CD8-positive, alpha-beta memory T cell (primary cell): ENCODE data around the gene AMPD3. TPM values are rescaled to one million over a fixed set of nuclear protein-coding genes. Genes with fewer than 3 reads are reported as not detected.

Experiments used
- CTCF ChIA-PET: fragments of 350-600 bp; sonication (Branson Sonifier 250); formaldehyde crosslinking; loops from one replicate; lab custom pipeline; 2021; ENCODE audit warnings: antibody characterized with exemption; lab: Charles Lee
- POLR2A ChIA-PET: fragments of 350-600 bp; sonication (Branson Sonifier 250); formaldehyde crosslinking; loops from one replicate; lab custom pipeline; 2021; ENCODE audit warnings: antibody characterized with exemption; lab: Charles Lee
- DNase-seq, 5 donors: peaks; one replicate each; pipeline versions ENCODE4 v3.0.0 to v3.0.0-alpha.2; 2020 to 2022; ENCODE audit warnings: mixed read lengths in 1 of 5
- H3K27ac ChIP-seq: one replicate; pipeline ENCODE4 v1.7.0; 2013; ENCODE audit warnings: low read depth, mild to moderate bottlenecking, low read length, moderate library complexity
- H3K27me3 ChIP-seq: 2 replicates; pipeline ENCODE4 v1.7.0; 2013; ENCODE audit warnings: low read length, mild to moderate bottlenecking; ENCODE audit not compliant: insufficient read depth, poor library complexity, severe bottlenecking
- H3K36me3 ChIP-seq: 2 replicates; pipeline ENCODE4 v1.7.0; 2013; ENCODE audit warnings: mild to moderate bottlenecking, low read length, moderate library complexity; ENCODE audit not compliant: insufficient read depth
- H3K4me1 ChIP-seq: 2 replicates; pipeline ENCODE4 v1.7.0; 2013; ENCODE audit warnings: mild to moderate bottlenecking, low read length, moderate library complexity; ENCODE audit not compliant: insufficient read depth
- H3K4me3 ChIP-seq: 2 replicates; pipeline ENCODE4 v1.7.0; 2013; ENCODE audit warnings: mild to moderate bottlenecking, low read length
- H3K9me3 ChIP-seq: 2 replicates; pipeline ENCODE4 v1.7.0; 2013; ENCODE audit warnings: mild to moderate bottlenecking, low read length
- H3K27ac Mint-ChIP-seq, 8 donors: one replicate each; pipeline ENCODE4 v1.8.0; 2020 to 2021; ENCODE audit warnings: mixed read lengths in 8 of 8, mild to moderate bottlenecking in 6 of 8, inconsistent platforms in 3 of 8, moderate library complexity in 3 of 8
- H3K27me3 Mint-ChIP-seq, 2 donors: one replicate each; pipeline ENCODE4 v1.8.0; 2020 to 2021; ENCODE audit warnings: mixed read lengths in 2 of 2, mild to moderate bottlenecking in 1 of 2, moderate library complexity in 1 of 2
- H3K36me3 Mint-ChIP-seq, 3 donors: one replicate each; pipeline ENCODE4 v1.8.0; 2020 to 2021; ENCODE audit warnings: mixed read lengths in 3 of 3, inconsistent platforms in 1 of 3, mild to moderate bottlenecking in 1 of 3
- H3K4me1 Mint-ChIP-seq, 3 donors: one replicate each; pipeline ENCODE4 v1.8.0; 2020 to 2021; ENCODE audit warnings: mixed read lengths in 3 of 3, inconsistent platforms in 1 of 3, mild to moderate bottlenecking in 1 of 3
- H3K4me3 Mint-ChIP-seq, 7 donors: one replicate each; pipeline ENCODE4 v1.8.0; 2020 to 2021; ENCODE audit warnings: mixed read lengths in 7 of 7, mild to moderate bottlenecking in 6 of 7, moderate library complexity in 4 of 7, inconsistent platforms in 2 of 7
- H3K9me3 Mint-ChIP-seq, 5 donors: one replicate each; pipeline ENCODE4 v1.8.0; 2020 to 2022; ENCODE audit warnings: mixed read lengths in 5 of 5, mild to moderate bottlenecking in 3 of 5, moderate library complexity in 2 of 5, inconsistent platforms in 1 of 5
- polyA plus RNA-seq: library from polyadenylated mRNA; unstranded; fragments of 300-500 nt; fragmentation: Illumina TruSeq; gene quantifications from one replicate; pipeline ENCODE4 v1.2.3, GENCODE V29; 2021
- total RNA-seq, 2 experiments: library from RNA; stranded (reverse); gene quantifications; one replicate each; pipeline ENCODE4 v1.2.3, GENCODE V29; 2021

AMPD3 gene
- total and polyA plus RNA-seq, 3 experiments from 2014 or later, result 10.8 to 12.2 (median 12.0) TPM

DNA sequence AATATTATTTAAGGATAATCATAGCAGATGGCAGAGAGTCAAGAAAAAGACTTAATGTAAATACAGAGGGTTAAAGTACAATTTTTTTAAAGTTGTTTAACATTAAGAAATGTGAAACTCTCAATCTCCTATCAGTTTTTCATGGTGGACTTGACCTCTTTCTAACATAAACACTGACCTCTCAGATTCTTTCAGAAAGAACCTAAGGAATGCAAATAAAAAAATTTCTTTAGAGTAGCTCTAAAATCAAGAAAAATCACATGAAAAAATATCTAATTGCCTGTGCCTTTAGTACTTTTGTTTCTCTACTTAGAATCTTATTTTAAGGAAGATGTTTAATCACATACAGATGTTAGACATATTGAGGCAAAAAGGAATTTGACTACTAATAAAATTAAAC lies 73.1 kb downstream of the AMPD3 start:
- CTCF ChIA-PET, result interaction anchor here (2.3 kb wide), 1 partner anchor 13 kb away, joined by 8 read pairs; the partner anchor contains the start of gene RNF141
- POLR2A ChIA-PET, result no interaction called here
- H3K36me3 Mint-ChIP-seq, result peaks cover 11 to 76% (median 27%) of the 10 kb centered on the region in 3 donors
- Histone ChIP-seq H3K4me3 (no peak overlapping the region), H3K4me1 (no peaks in the 10 kb centered on the region), H3K27ac (no peak overlapping the region), H3K27me3 (no peaks in the 10 kb centered on the region), H3K36me3 (peaks cover 22% of the 10 kb centered on the region), H3K9me3 (no peaks in the 10 kb centered on the region)
- no peak overlapping the region for H3K4me3 Mint-ChIP-seq
- no peak overlapping the region for H3K27ac Mint-ChIP-seq
- no peak for DNase-seq
- no peaks in the 10 kb centered on the region for H3K27me3 Mint-ChIP-seq
- H3K4me1 Mint-ChIP-seq, result peaks cover 2 to 8% (median 8%) of the 10 kb centered on the region in 3 donors
- H3K9me3 Mint-ChIP-seq, result no peaks in the 10 kb centered on the region

DNA sequence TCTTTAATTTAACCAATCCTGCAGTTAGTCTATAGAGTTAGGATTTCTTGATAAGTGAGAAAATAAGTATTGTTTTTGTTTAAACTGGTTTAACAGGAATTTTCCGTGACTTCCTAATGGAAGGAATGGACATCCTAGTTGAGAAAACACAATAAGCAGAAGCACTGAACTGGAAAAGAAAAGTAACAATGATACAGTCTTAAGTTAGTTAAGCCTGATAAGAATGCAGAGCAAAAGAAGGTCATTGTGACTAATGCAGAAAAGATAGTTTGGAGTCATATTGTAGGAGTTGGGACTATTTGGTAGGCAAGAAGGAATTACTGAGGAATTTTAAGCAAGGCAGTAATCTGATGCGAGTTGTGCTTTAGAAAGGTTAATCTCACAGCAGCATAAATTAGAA lies 74.2 kb downstream of the AMPD3 start:
- H3K36me3 ChIP-seq, result peaks cover 22% of the 10 kb centered on the region

DNA sequence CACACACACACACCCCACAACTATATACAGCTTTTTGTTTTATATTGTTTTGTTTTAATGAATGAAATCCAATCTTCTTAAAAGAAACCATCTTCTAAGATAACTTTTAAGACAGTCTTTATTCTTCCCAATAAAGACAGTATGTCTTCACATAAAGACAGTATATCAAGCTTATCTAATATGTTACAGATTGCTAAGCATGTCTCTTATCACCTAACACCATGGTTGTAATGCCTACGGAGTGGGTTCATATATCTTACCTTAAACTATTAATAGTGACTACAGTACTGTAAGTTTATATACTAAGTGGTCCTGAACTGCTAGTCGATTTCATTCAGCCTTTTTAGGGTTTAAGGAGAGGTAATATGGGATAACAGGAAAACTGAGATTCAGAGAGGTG lies 77.5 kb downstream of the AMPD3 start:
- Histone ChIP-seq H3K4me3 (no peak overlapping the region), H3K9me3 (no peaks in the 10 kb centered on the region), H3K27ac (no peak overlapping the region), H3K4me1 (no peaks in the 10 kb centered on the region), H3K36me3 (peaks cover 16% of the 10 kb centered on the region), H3K27me3 (no peaks in the 10 kb centered on the region)
- ChIA-PET POLR2A (interaction anchor here (1.5 kb wide), 1 partner anchor 8 kb away, joined by 4 read pairs; the partner anchor contains the start of gene RNF141), CTCF (interaction anchor here (1.1 to 3.9 kb wide), 2 partner anchors 9 to 17 kb away, joined by 3 to 27 read pairs; partner anchors contain the start of gene RNF141)
- no peak for DNase-seq
- H3K4me3 Mint-ChIP-seq, result no peak overlapping the region
- H3K27me3 Mint-ChIP-seq, result no peaks in the 10 kb centered on the region
- no peak overlapping the region for H3K27ac Mint-ChIP-seq
- H3K36me3 Mint-ChIP-seq, result peaks cover 5 to 51% (median 23%) of the 10 kb centered on the region in 3 donors
- peaks cover 4 to 13% (median 6%) of the 10 kb centered on the region in 3 donors for H3K4me1 Mint-ChIP-seq
- H3K9me3 Mint-ChIP-seq, result no peaks in the 10 kb centered on the region

More for the DNA sequence above, 74.2 kb downstream of the AMPD3 start:
- Mint-ChIP-seq H3K36me3 (peaks cover 11 to 75% (median 31%) of the 10 kb centered on the region in 3 donors), H3K27ac (peak overlapping the region in 1 of 8 donors; percentile 40), H3K9me3 (no peaks in the 10 kb centered on the region), H3K27me3 (no peaks in the 10 kb centered on the region), H3K4me3 (no peak overlapping the region), H3K4me1 (peaks cover 2 to 8% (median 8%) of the 10 kb centered on the region in 3 donors)
- CTCF ChIA-PET, result interaction anchor here (2.3 kb wide), 1 partner anchor 11 kb away, joined by 8 read pairs; the partner anchor contains the start of gene RNF141
- POLR2A ChIA-PET, result no interaction called here
- Histone ChIP-seq H3K4me3 (no peak overlapping the region), H3K27ac (no peak overlapping the region), H3K9me3 (no peaks in the 10 kb centered on the region), H3K27me3 (no peaks in the 10 kb centered on the region), H3K4me1 (no peaks in the 10 kb centered on the region)
- no peak for DNase-seq

DNA sequence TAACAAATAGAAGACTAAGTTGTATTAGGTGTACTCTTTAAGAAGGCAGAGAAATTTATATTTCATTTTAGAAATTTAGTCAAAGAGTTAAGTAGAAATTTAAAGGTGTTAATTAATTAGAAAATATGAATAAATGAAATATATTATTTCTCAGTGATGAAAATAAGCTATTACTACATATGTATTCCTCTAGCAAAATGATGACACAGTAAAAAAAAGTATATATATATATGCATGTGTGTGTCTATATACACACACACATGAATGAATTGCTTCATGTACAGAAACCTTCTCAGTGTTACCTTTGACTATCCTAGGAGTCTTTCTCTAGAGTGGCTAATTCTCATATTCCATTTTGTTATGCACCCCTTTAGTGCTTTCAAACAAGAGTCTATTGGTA lies 78.3 kb downstream of the AMPD3 start:
- H3K27ac Mint-ChIP-seq, result no peak overlapping the region
- no peaks in the 10 kb centered on the region for H3K4me1 ChIP-seq
- DNase-seq, result no peak
- no peak overlapping the region for H3K4me3 ChIP-seq
- H3K27ac ChIP-seq, result no peak overlapping the region
- H3K36me3 ChIP-seq, result peaks cover 14% of the 10 kb centered on the region
- ChIA-PET POLR2A (interaction anchor here (1.5 kb wide), 1 partner anchor 8 kb away, joined by 4 read pairs; the partner anchor contains the start of gene RNF141), CTCF (interaction anchor here (3.9 kb wide), 1 partner anchor 8 kb away, joined by 27 read pairs; the partner anchor contains the start of gene RNF141)
- no peaks in the 10 kb centered on the region for H3K9me3 Mint-ChIP-seq
- peaks cover 4 to 12% (median 5%) of the 10 kb centered on the region in 3 donors for H3K4me1 Mint-ChIP-seq
- H3K36me3 Mint-ChIP-seq, result peaks cover 3 to 46% (median 22%) of the 10 kb centered on the region in 3 donors
- no peak overlapping the region for H3K4me3 Mint-ChIP-seq
- H3K27me3 Mint-ChIP-seq, result no peaks in the 10 kb centered on the region
- no peaks in the 10 kb centered on the region for H3K9me3 ChIP-seq
- H3K27me3 ChIP-seq, result no peaks in the 10 kb centered on the region

DNA sequence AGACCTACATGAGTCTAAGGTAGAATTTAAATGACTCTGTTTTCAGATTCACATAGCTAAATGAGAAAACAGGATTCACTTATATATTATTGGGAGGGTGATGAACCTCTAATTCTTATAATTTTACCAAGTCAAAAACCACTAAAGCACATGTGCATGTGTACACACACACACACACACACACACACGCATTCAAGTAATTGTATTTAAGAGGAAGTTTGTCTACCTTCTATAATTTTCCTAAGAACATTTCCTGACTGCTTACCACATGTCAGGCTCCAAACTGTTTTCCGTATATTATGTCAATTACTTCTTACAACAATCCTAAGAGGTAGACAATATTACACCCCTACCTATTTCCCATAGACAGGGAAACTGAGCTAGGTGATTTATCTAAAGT lies 79.3 kb downstream of the AMPD3 start:
- POLR2A ChIA-PET, result no interaction called here

DNA sequence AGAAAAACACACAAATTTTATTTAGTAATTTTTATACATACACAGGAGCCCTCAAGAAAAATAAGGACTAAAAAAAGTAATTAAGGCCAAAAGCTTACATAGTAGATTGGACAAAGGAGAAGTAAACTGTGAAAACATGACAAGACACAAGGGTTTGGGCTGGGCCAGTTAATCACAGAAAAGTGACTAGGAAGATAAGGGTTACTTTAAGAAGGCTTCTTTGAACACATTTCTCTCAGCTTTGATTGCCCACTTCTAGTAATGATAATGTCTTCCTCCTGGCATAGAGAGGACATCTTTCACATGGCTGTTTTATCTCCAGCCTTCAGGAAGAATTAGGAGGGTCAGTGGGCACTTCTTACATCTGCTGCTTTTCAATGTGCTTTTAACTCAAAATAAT lies 82.5 kb downstream of the AMPD3 start:
- Histone ChIP-seq H3K9me3 (no peaks in the 10 kb centered on the region), H3K27me3 (no peaks in the 10 kb centered on the region), H3K4me3 (no peak overlapping the region), H3K27ac (no peak overlapping the region), H3K4me1 (peaks cover 15% of the 10 kb centered on the region), H3K36me3 (no peaks in the 10 kb centered on the region)
- Mint-ChIP-seq H3K4me3 (peak overlapping the region in 1 of 7 donors; percentile 34), H3K27me3 (peaks cover 0 to 2% of the 10 kb centered on the region in 2 donors), H3K36me3 (peaks cover 3 to 16% (median 8%) of the 10 kb centered on the region in 3 donors), H3K9me3 (no peaks in the 10 kb centered on the region), H3K4me1 (peaks cover 20 to 36% (median 25%) of the 10 kb centered on the region in 3 donors), H3K27ac (peak overlapping the region in 1 of 8 donors; percentile 23)
- ChIA-PET CTCF (interaction anchor here (1.2 kb wide), 1 partner anchor 9 kb away, joined by 3 read pairs; no protein-coding TSS in a partner anchor), POLR2A (no interaction called here)
- no peak for DNase-seq

More for the DNA sequence above, 79.3 kb downstream of the AMPD3 start:
- H3K27ac ChIP-seq, result no peak overlapping the region
- no peak overlapping the region for H3K4me3 ChIP-seq
- H3K27me3 Mint-ChIP-seq, result no peaks in the 10 kb centered on the region
- no peaks in the 10 kb centered on the region for H3K9me3 Mint-ChIP-seq
- peaks cover 5 to 17% (median 6%) of the 10 kb centered on the region in 3 donors for H3K4me1 Mint-ChIP-seq
- CTCF ChIA-PET, result no interaction called here
- no peak overlapping the region for H3K27ac Mint-ChIP-seq
- peaks cover 3 to 36% (median 16%) of the 10 kb centered on the region in 3 donors for H3K36me3 Mint-ChIP-seq
- no peaks in the 10 kb centered on the region for H3K9me3 ChIP-seq
- no peaks in the 10 kb centered on the region for H3K27me3 ChIP-seq
- H3K36me3 ChIP-seq, result peaks cover 7% of the 10 kb centered on the region
- DNase-seq, result no peak
- no peak overlapping the region for H3K4me3 Mint-ChIP-seq
- H3K4me1 ChIP-seq, result no peaks in the 10 kb centered on the region

DNA sequence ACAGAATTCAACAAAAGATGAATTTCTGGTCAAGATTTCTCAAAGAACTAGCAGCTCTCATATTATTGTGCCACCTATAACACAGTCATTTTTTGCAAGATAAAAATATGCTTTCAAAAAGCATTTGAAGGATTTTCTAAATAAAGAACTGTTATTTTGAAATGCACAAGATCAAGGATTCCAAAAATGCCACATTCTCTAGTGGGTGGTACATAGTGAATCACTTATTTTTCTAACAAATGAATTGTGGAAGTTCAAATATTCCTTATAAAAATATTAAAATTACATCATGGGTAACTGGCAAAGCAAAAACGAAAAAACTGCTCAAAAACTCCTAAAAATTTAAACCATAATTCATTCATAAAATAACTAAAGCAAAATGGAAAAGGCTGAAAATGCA lies 83.9 kb downstream of the AMPD3 start:
- no peak for DNase-seq
- Histone ChIP-seq H3K4me3 (no peak overlapping the region), H3K36me3 (no peaks in the 10 kb centered on the region), H3K9me3 (no peaks in the 10 kb centered on the region), H3K27ac (no peak overlapping the region), H3K4me1 (peaks cover 15% of the 10 kb centered on the region), H3K27me3 (no peaks in the 10 kb centered on the region)
- H3K9me3 Mint-ChIP-seq, result no peaks in the 10 kb centered on the region
- H3K4me1 Mint-ChIP-seq, result peaks cover 20 to 36% (median 25%) of the 10 kb centered on the region in 3 donors
- H3K4me3 Mint-ChIP-seq, result peak overlapping the region in 1 of 7 donors; percentile 7
- peaks cover 0 to 6% (median 3%) of the 10 kb centered on the region in 3 donors for H3K36me3 Mint-ChIP-seq
- CTCF ChIA-PET, result no interaction called here
- peaks cover 0 to 2% of the 10 kb centered on the region in 2 donors for H3K27me3 Mint-ChIP-seq
- H3K27ac Mint-ChIP-seq, result no peak overlapping the region
- POLR2A ChIA-PET, result no interaction called here

DNA sequence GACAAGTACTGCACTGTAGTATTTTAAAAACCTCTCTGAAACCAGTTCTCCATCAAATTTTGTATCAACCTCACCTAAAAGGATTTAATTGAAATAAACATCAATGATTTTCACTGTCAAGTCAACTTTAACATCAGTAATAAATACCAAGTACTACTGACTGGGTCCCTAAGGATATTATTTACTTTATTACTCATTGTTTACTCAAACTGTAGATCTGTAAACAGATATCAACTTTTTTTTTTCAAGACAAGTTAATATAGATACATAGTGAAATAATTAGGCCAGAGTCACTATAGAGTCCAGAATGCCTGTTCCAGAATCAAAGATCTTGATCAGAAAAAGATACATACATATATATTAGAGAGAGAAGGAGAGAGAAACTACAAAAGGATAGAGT lies 84.3 kb downstream of the AMPD3 start:
- Histone ChIP-seq H3K9me3 (no peaks in the 10 kb centered on the region), H3K4me3 (no peak overlapping the region), H3K27me3 (no peaks in the 10 kb centered on the region), H3K4me1 (peaks cover 15% of the 10 kb centered on the region), H3K36me3 (no peaks in the 10 kb centered on the region), H3K27ac (no peak overlapping the region)
- H3K27ac Mint-ChIP-seq, result peak overlapping the region in 6 of 8 donors; percentile 23 to 96 (median 86)
- H3K36me3 Mint-ChIP-seq, result peaks cover 0 to 3% (median 2%) of the 10 kb centered on the region in 3 donors
- peaks cover 20 to 36% (median 25%) of the 10 kb centered on the region in 3 donors for H3K4me1 Mint-ChIP-seq
- no peak for DNase-seq
- peak overlapping the region; percentile 87 to 96 (median 90) for H3K4me3 Mint-ChIP-seq
- no peaks in the 10 kb centered on the region for H3K9me3 Mint-ChIP-seq
- POLR2A ChIA-PET, result no interaction called here
- CTCF ChIA-PET, result interaction anchor here (2.3 kb wide), 1 partner anchor 198 kb away, joined by 9 read pairs; no protein-coding TSS in a partner anchor
- H3K27me3 Mint-ChIP-seq, result peaks cover 2 to 3% of the 10 kb centered on the region in 2 donors
